NB4 (cell line): ENCODE measurements around the gene EDEM2.

Experiments used
- MAX ChIP-seq: IDR thresholded peaks from 2 replicates; pipeline ENCODE4 v1.6.1; 2011; ENCODE audit warnings: low read depth, low read length
- MYC ChIP-seq: IDR thresholded peaks from 2 replicates; pipeline ENCODE4 v1.6.1; 2011; ENCODE audit warnings: low read depth, low read length
- POLR2A ChIP-seq: IDR thresholded peaks from 2 replicates; pipeline ENCODE4 v1.6.1; 2011; ENCODE audit warnings: mild to moderate bottlenecking; ENCODE audit not compliant: insufficient read length; ENCODE audit errors: extremely low read depth
- TF ChIP-seq, protein P1 (sequence below): IDR thresholded peaks from one replicate; pipeline ENCODE4 v1.5.1; 2012; ENCODE audit warnings: low read depth, low read length

- TF ChIP-seq, protein P1, sequence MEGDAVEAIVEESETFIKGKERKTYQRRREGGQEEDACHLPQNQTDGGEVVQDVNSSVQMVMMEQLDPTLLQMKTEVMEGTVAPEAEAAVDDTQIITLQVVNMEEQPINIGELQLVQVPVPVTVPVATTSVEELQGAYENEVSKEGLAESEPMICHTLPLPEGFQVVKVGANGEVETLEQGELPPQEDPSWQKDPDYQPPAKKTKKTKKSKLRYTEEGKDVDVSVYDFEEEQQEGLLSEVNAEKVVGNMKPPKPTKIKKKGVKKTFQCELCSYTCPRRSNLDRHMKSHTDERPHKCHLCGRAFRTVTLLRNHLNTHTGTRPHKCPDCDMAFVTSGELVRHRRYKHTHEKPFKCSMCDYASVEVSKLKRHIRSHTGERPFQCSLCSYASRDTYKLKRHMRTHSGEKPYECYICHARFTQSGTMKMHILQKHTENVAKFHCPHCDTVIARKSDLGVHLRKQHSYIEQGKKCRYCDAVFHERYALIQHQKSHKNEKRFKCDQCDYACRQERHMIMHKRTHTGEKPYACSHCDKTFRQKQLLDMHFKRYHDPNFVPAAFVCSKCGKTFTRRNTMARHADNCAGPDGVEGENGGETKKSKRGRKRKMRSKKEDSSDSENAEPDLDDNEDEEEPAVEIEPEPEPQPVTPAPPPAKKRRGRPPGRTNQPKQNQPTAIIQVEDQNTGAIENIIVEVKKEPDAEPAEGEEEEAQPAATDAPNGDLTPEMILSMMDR: no peak
- no peak for TF ChIP-seq MAX
- TF ChIP-seq POLR2A: no peak
- TF ChIP-seq MYC: no peak
Observed at GRCh38 chr20:35088231-35089145, 58.6 kb downstream of the EDEM2 start.
